ENCODE data around the gene TFAP2C. TPM values are rescaled to one million over a fixed set of nuclear protein-coding genes. Genes with fewer than 3 reads are reported as not detected.

TFAP2C gene
- polyA plus RNA-seq (2012; ENCODE audit: insufficient read length, low read depth): not detected

- TF ChIP-seq POLR2AphosphoS5 (IDR thresholded peaks at IDR 0.05; ENCODE audit: low read depth, low read length) (no peak), SIN3A (IDR thresholded peaks at IDR 0.05; ENCODE audit: borderline replicate concordance, insufficient read depth, low read length) (no peak), TAF1 (IDR thresholded peaks at IDR 0.05; ENCODE audit: borderline replicate concordance, insufficient read depth, low read length) (no peak), REST (IDR thresholded peaks at IDR 0.05; ENCODE audit: insufficient read depth in 1 of 2, low read depth in 2 of 2, low read length in 2 of 2) (no peak), FOXP2 (optimal IDR thresholded peaks at IDR 0.05; ENCODE audit: borderline replicate concordance, extremely low read depth, extremely low read length, insufficient read depth) (no peak)
Measured at GRCh38 chr20:56628873-56629463, at the start of gene TFAP2C. Gene TFAP2C, plus strand, starts transcription at chr20:56629306. Its CDS starts 239 bp downstream, at chr20:56629545.

- no peak for TF ChIP-seq POLR2AphosphoS5 (IDR thresholded peaks at IDR 0.05; ENCODE audit: low read depth, low read length)
- no peak for TF ChIP-seq FOXP2 (optimal IDR thresholded peaks at IDR 0.05; ENCODE audit: borderline replicate concordance, extremely low read depth, extremely low read length, insufficient read depth)
- TF ChIP-seq TAF1 (IDR thresholded peaks at IDR 0.05; ENCODE audit: borderline replicate concordance, insufficient read depth, low read length): no peak
- no peak for TF ChIP-seq SIN3A (IDR thresholded peaks at IDR 0.05; ENCODE audit: borderline replicate concordance, insufficient read depth, low read length)
- TF ChIP-seq REST (IDR thresholded peaks at IDR 0.05; ENCODE audit: insufficient read depth in 1 of 2, low read depth in 2 of 2, low read length in 2 of 2): no peak
Measured at GRCh38 chr20:56580226-56580625, 48.9 kb upstream of the TFAP2C start.

GRCh38 chr20:56581701-56582100 is 47.4 kb upstream of the TFAP2C start:
- TF ChIP-seq REST (IDR thresholded peaks at IDR 0.05; ENCODE audit: insufficient read depth in 1 of 2, low read depth in 2 of 2, low read length in 2 of 2) (no peak), POLR2AphosphoS5 (IDR thresholded peaks at IDR 0.05; ENCODE audit: low read depth, low read length) (no peak), TAF1 (IDR thresholded peaks at IDR 0.05; ENCODE audit: borderline replicate concordance, insufficient read depth, low read length) (no peak), SIN3A (IDR thresholded peaks at IDR 0.05; ENCODE audit: borderline replicate concordance, insufficient read depth, low read length) (no peak), FOXP2 (optimal IDR thresholded peaks at IDR 0.05; ENCODE audit: borderline replicate concordance, extremely low read depth, extremely low read length, insufficient read depth) (no peak)

- TF ChIP-seq REST (IDR thresholded peaks at IDR 0.05; ENCODE audit: insufficient read depth in 1 of 2, low read depth in 2 of 2, low read length in 2 of 2): no peak
- TF ChIP-seq TAF1 (IDR thresholded peaks at IDR 0.05; ENCODE audit: borderline replicate concordance, insufficient read depth, low read length): no peak
- TF ChIP-seq POLR2AphosphoS5 (IDR thresholded peaks at IDR 0.05; ENCODE audit: low read depth, low read length): no peak
- no peak for TF ChIP-seq SIN3A (IDR thresholded peaks at IDR 0.05; ENCODE audit: borderline replicate concordance, insufficient read depth, low read length)
- TF ChIP-seq FOXP2 (optimal IDR thresholded peaks at IDR 0.05; ENCODE audit: borderline replicate concordance, extremely low read depth, extremely low read length, insufficient read depth): no peak
Measured at GRCh38 chr20:56582542-56582941, 46.6 kb upstream of the TFAP2C start.

Data from PFSK-1 (cell line).